Hematopoietic multipotent progenitor cell treated with erythropoietin and hydrocortisone succinate and interleukin-3 and kit ligand, for 15 days (in vitro differentiated cells): ENCODE measurements around the gene SLC16A5.
A peak's percentile ranks its signal among the peaks of the same experiment; 100 is the strongest.
"Not testable (repeated sequence)": the region's sequence is repeated elsewhere in the genome, so short reads cannot be mapped to it uniquely, and the experiment has no call there.

ENCODE experiments used
- DNase-seq: peaks from one replicate; pipeline ENCODE4 v3.0.0-alpha.2; 2015; ENCODE audit warnings: low spot score

SLC16A5 gene

GRCh38 chr17:75064040-75064439 lies 23.7 kb upstream of the SLC16A5 start:
- no peak for DNase-seq

DNA sequence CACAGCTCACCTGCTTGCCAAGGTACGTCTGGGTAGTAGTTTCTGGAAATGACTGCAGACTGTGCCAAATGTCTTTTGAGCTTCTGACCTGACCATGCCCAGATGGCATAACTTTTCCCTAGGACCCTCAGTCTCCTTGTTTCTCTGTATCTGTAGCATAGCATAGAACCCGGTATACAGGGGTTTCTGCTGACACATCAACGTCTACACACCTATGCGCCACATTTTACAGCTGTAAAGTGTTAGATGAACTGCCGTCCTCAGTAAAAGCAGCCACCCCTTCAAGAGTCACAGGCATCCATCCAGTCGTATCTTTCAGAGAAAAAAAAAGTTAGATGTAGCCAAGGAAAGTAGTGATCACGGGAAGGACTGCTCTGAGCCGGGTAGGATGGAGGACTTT lies 23.3 kb upstream of the SLC16A5 start:
- no peak for DNase-seq

- no peak for DNase-seq
These were observed 22.7 kb upstream of the SLC16A5 start for GRCh38 chr17:75064867-75065561.

DNA sequence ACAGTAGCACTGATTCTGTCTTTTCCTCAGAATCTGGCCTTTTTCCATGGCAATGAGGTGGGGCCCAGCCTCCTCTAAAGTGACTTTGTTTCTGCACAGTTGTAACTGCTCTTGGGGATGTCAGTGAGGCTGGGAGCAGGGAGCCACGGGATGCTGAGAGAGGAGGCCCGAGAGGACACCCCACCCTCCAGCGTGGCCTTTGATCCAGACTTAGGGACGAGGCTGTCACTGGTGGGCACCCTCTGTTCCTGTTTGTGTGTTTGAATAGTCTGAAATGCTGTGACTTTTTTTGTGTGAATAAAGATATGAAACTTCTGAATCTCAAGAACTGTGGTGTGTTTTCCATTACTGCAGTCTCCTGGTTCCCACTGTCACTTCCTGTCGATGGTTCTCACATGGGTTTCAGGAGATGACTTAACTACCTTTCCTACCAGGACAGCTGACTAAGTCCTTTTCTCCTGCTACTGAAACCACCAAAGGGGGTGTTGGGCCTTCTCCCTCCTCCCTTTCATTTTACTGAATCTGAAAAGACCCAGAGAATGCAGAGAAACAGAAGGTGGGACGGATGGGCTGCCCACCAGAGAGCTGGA lies 22.1 kb upstream of the SLC16A5 start:
- DNase-seq = no peak

DNA sequence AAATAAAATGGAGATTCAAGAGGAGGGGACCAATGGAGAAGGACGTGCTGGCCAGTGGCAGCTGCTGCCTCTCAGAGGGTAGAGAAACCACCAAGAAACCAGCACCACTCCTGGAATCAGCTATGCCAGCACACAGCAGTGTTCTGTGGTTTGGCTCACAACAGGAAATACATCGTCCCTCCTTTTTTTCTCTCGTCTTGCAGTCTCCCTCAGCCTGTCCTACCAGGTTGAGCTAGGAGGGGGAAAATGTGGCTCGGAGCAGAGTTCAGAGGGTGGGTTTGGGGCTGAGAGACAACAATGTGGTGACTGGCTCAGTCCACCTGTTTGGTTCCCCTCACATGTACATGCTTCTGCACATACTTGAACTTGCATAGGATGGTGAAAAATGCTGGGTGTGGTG lies 19.9 kb upstream of the SLC16A5 start:
- DNase-seq = no peak

- DNase-seq = no peak
These were observed 19.0 kb upstream of the SLC16A5 start for GRCh38 chr17:75068750-75069149.

DNA sequence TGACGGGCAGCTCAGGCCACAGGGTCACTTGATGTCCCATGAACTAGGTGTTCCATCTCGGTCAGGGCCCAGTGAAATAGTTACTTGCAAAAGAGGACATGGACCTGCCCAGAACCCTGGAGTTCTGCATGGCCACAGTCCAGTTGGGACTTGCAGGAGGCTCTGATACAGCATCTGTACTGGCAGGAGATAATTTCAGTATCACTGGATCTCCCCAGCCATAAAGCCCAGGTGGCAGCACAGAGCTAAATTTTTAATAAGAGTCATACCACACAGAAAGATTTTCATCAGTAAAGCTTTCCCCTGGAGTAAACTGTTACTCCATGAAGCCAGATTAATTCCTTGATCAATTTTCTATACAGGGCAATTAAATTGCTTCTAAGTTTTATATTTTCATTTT lies 18.0 kb upstream of the SLC16A5 start:
- DNase-seq = peak; percentile 18

DNA sequence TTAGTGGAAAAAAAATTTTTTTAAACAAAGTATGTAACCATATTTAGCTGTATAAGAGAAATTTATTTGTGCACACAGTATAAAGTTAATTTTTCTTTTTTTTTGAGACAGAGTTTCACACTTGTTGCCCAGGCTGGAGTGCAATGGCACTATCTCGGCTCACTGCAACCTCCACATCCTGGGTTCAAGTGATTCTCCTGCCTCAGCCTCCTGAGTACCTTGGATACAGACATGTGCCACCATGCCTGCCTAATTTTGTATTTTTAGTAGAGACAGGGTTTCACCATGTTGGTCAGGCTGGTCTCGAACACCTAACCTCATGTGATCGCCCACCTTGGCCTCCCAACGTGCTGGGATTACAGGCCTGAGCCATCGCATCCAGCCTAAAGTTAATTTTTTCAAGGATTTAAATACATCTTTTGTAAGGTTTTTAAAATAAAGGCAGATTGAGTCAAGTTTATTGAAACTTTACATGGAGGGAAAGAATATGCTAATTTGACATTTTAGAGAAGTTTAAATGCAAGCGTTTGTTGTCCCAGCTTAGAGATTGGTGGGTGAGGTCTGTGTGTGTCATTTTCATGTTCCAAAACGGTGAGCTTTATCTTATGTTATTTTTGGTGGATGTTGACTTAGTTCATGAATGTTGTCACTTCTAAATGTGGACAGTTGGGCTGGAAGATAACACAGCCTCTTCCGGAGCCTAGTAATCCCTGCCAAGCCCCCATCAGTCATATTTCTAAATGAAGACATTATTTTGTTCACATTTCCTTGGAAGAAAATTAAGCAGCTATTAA lies 16.1 kb upstream of the SLC16A5 start:
- not testable (repeated sequence) for DNase-seq

DNA sequence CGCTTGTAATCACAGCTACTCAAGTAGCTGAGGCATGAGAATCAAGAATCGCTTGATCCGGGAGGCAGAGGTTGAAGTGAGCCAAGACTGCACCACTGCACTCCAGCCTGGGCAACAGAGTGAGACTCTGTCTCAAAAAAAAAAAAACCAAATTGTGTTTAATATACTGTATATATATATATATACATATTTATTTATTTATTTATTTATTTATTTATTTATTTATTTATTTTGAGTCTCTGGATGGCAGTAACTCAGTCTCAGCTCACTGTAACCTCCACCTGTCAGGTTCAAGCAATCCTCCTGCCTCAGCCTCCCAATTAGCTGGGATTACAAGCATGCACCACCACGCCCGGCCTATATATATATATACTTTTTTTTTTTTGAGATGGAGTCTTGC lies 14.8 kb upstream of the SLC16A5 start:
- DNase-seq = not testable (repeated sequence)

- no peak for DNase-seq
These were observed 14.1 kb upstream of the SLC16A5 start for GRCh38 chr17:75073618-75074047.

GRCh38 chr17:75074532-75074931 lies 13.2 kb upstream of the SLC16A5 start:
- no peak for DNase-seq

- DNase-seq = no peak
These were observed 12.0 kb upstream of the SLC16A5 start for GRCh38 chr17:75075597-75076336.

DNA sequence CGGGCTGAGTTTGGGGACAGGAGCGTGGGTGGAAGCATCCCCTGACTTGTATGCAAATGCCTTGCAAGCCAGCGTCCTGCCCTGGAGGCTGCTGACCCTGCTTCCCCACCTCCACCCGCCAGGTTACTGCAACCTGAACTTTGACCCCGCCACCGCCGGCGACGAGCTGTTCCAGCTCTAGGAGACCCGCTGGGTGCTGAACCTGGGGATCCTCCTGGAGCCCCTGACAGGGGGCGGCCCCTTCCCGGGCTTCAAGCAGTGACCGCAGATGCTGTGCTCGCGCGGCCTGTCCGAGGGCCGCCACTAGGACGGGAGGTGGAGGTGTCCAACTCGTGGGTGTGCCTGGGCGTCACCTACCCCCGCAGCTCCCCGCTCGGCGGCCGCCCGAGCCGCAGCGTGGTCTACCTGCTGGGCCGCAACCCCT lies 10.7 kb upstream of the SLC16A5 start:
- DNase-seq = no peak

DNA sequence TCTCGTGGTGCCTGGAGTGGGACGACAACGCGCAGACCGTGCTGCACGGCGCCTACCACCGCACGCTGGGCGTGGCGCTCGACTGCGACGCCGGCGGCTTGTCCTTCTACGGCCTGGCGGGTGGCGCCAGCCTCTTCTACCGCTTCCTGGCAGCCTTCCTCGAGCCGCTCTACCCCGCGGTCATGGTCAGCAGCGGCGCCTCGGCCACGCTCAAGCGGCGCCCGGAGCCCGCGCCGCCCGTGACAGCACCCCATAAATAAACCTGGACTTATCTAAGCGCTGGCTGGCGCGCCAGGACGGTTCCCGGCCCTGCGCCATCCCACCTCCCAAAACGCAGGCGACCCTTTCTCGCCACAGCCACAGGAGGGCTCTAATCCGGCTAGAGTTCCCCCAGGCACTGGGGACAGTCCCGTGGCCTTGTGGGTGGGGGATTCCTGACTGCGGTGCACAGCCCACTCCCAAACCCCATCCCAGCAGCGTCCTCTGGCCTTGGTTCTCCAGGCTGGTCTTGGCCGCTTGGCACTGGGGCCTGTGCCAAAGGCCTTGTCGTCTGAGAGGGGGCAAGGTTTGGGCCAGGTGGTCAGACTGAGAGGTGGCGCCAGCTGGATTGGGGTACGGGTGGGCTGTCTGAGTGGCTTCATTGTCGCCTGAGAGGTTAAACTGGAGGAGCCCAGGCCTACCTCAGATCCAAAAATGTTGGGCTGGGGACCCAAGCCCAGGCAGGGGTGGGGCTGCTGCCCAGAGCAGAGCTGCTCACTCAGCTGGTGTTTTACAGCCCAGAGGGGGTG lies 10.1 kb upstream of the SLC16A5 start:
- DNase-seq = peak; percentile 41

GRCh38 chr17:75078284-75079022 lies 9.3 kb upstream of the SLC16A5 start:
- DNase-seq = no peak

- DNase-seq = no peak
These were observed 8.8 kb upstream of the SLC16A5 start for GRCh38 chr17:75079023-75079373.

DNA sequence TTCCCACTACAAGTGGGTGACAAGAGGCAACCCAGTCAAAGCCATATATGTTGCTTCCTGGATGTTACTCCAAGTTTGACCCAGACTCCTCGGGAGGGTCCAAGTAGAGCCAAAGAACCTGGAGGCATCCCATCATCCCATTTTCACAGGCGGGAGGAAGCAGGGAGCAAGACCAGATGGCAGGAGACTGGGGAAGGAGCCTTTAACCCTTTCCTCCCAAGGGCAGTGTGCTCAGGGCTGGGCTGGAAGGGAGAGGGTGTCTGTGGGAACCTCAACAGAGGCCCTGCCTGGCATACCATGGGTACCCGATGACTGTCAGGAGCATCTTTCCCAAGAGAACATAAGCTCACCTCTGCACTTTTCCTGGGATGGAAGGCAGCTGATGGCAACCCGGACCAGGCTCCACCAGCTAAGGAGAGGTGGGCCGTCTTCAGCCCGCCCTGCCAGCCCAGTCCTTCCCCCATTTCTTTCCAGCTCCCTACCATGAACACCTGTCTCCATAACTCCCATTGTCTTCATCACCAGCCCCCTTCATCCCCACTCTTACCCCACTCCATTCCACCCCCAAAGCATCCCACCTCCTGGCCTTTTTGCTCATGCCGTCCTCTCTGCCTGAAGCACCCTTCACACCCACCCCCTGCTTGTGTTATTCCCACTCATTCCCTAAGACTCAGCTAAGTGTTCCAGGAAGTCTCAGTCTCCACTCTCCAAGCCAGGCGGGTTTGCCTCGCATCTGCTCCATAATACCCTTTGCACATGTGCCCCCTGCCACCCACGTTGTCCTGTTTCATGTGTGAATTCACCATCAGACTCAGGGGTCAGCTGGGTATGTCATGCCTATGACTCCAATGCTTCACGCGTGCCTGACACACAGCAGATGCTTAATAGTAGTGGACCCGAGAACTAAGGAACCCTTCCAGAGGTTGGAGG lies 5.9 kb upstream of the SLC16A5 start:
- DNase-seq = no peak

DNA sequence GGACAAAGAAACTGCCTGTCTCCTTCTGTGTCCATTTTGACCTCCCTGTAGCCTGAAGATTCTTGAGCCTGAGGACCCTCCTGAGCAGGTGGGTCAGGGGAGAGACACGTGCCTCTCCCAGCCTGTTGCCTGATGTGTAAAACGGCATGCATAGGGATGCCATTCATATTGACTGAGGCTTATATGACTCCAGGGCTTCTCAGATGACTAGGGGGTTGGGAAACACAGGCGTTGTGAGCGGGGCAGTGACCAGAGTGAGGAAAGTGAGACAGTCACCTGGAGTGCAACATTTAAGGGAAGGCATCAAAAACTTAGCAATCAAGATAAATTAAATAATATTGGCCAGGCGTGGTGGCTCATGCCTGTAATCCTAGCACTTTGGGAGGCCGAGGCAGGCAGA lies 5.1 kb upstream of the SLC16A5 start:
- DNase-seq = no peak

DNA sequence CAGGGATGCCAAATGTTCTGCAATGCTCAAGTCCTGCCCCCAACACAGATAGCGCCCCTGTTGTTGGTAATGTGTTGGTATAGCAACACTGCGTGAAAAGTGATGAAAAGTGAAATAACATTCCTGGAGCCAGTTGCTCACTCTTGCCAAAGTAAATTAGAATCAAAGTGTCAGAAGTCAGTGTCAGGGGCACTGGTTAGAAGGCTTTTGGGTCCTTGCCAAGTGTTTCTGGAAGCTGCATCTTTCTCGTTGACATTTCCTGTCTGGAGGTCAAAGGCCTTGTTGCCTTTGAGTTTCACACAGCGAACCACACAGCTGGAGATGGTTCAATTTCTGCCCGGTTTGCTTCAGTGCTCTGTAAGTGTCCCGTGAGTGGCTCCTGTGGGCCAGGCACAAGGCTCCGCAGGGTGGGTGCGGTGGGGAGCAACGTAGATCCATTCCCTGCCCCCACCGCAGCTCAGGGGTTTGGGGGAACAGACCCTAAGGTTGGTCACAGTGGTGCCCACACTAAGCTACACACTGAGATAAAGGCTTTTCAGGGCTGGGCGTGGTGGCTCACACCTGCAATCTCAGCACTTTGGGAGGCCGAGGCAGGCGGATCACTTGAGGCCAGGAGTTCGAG lies 3.6 kb upstream of the SLC16A5 start:
- no peak for DNase-seq
